Omental fat pad (tissue), 4 donors: ENCODE results near the gene OR1E1. TPM values are rescaled to one million over a fixed set of nuclear protein-coding genes. Genes with fewer than 3 reads are reported as not detected.
"Not testable (repeated sequence)": the region's sequence is repeated elsewhere in the genome, so short reads cannot be mapped to it uniquely, and the experiment has no call there.

ENCODE experiments used
- ATAC-seq: fragments of 150-250 bp; one replicate; pipeline ENCODE4 v1.9.1; 2016; ENCODE audit warnings: mild to moderate bottlenecking, moderate library complexity; ENCODE audit not compliant: low FRiP score
- DNase-seq: peaks from one replicate; pipeline ENCODE4 v3.0.0-alpha.2; 2019; ENCODE audit warnings: low spot score
- small RNA-seq: library from RNA; depleted of rRNA; stranded (forward); fragments of <200 nt; gene quantifications from one replicate; pipeline ENCODE3, GENCODE V24; 2016
- total RNA-seq, 4 donors: library from RNA; depleted of rRNA; stranded (reverse); fragments of >200 nt; gene quantifications; one replicate each; pipeline ENCODE4 v1.1.0, GENCODE V29; 2016
- TF ChIP-seq, protein P1 (sequence below), 3 donors: fragments of 450-650 bp; IDR thresholded peaks; one replicate each; pipeline ENCODE4 v1.5.1; 2016 to 2017; ENCODE audit warnings: antibody characterized with exemption in 3 of 3, mild to moderate bottlenecking in 3 of 3, moderate library complexity in 2 of 3

Gene OR1E1
- total RNA-seq, 4 donors from 2014 or later = not detected

GRCh38 chr17:3378321-3378720, 19.9 kb downstream of the OR1E1 start:
- TF ChIP-seq, protein P1, sequence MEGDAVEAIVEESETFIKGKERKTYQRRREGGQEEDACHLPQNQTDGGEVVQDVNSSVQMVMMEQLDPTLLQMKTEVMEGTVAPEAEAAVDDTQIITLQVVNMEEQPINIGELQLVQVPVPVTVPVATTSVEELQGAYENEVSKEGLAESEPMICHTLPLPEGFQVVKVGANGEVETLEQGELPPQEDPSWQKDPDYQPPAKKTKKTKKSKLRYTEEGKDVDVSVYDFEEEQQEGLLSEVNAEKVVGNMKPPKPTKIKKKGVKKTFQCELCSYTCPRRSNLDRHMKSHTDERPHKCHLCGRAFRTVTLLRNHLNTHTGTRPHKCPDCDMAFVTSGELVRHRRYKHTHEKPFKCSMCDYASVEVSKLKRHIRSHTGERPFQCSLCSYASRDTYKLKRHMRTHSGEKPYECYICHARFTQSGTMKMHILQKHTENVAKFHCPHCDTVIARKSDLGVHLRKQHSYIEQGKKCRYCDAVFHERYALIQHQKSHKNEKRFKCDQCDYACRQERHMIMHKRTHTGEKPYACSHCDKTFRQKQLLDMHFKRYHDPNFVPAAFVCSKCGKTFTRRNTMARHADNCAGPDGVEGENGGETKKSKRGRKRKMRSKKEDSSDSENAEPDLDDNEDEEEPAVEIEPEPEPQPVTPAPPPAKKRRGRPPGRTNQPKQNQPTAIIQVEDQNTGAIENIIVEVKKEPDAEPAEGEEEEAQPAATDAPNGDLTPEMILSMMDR (IDR thresholded peaks at IDR 0.05) = no peak
- DNase-seq = no peak
- no peak for ATAC-seq

DNA sequence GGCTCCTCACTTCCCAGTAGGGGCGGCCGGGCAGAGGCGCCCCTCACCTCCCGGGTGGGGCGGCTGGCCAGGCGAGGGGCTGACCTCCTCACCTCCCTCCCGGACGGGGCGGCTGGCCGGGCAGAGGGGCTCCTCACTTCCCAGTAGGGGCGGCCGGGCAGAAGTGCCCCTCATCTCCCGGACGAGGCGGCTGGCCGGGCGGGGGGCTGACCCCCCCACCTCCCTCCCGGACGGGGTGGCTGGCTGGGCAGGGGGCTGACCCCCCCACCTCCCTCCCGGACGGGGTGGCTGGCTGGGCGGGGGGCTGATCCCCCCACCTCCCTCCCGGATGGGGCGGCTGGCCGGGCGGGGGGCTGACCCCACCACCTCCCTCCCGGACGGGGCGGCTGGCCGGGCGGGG, 27.0 kb downstream of the OR1E1 start:
- not testable (repeated sequence) for ATAC-seq

More for the DNA sequence above, 27.0 kb downstream of the OR1E1 start:
- not testable (repeated sequence) for DNase-seq

Small RNA genes lying within 50 kb of the gene (small RNA-seq; reads per million reads assigned to genes)
- not detected for gene OR1AC1P

Other genes starting within 250 kb of the OR1E1 start
- not detected for gene OR1A2, start 200.9 kb downstream of the OR1E1 start, total RNA-seq
- not detected for gene OR1A1, start 190.7 kb downstream of the OR1E1 start, total RNA-seq
- under 1 TPM in 1 of 4 donors, not detected in 3; 0.38 TPM for gene OR3A1, start 100.0 kb downstream of the OR1E1 start, total RNA-seq
- under 1 TPM in 1 of 4 donors, not detected in 3; 0.24 TPM for gene OR3A2, start 12.1 kb downstream of the OR1E1 start, total RNA-seq
- not detected for gene OR3A3, start 13.0 kb upstream of the OR1E1 start, total RNA-seq
- gene OR1E2, start 35.4 kb upstream of the OR1E1 start, total RNA-seq = not detected
- 1 to 10 TPM in 1 of 4 donors, under 1 TPM in 1, not detected in 2; 0.93 to 1.8 TPM for gene SPATA22, start 73.4 kb upstream of the OR1E1 start, total RNA-seq
- 10 to 100 TPM in 1 of 4 donors, 1 to 10 TPM in 3; 4.5 to 14.7 (median 6.2) TPM for gene ASPA, start 77.6 kb upstream of the OR1E1 start, total RNA-seq
- 1 to 10 TPM in 1 of 4 donors, under 1 TPM in 3; 0.36 to 3.0 (median 0.86) TPM for gene TRPV3, start 159.4 kb upstream of the OR1E1 start, total RNA-seq
- 1 to 10 TPM; 1.7 to 9.9 (median 2.7) TPM for gene TRPV1, start 211.0 kb upstream of the OR1E1 start, total RNA-seq
- 10 to 100 TPM in 3 of 4 donors, 1 to 10 TPM in 1; 9.4 to 25.5 (median 12.1) TPM for gene SHPK, start 237.8 kb upstream of the OR1E1 start, total RNA-seq
- 10 to 100 TPM; 18.8 to 29.9 (median 23.1) TPM for gene CTNS, start 238.3 kb upstream of the OR1E1 start, total RNA-seq